Mesenchymal stem cell (in vitro differentiated cells and primary cell): ENCODE data around the gene KIAA0825.

Experiments used
- DNase-seq: peaks from one replicate; pipeline ENCODE4 v3.0.0-alpha.2; 2013
- H2AFZ ChIP-seq: one replicate; pipeline ENCODE4 v1.6.1; 2013; ENCODE audit warnings: low read depth, mild to moderate bottlenecking, control low read depth, inconsistent platforms, low read length, moderate library complexity
- H2AK5ac ChIP-seq: 2 replicates; pipeline ENCODE4 v1.6.1; 2013; ENCODE audit warnings: low read length, moderate library complexity, mild to moderate bottlenecking, inconsistent platforms; ENCODE audit not compliant: severe bottlenecking
- H2BK120ac ChIP-seq: one replicate; pipeline ENCODE4 v1.6.1; 2013; ENCODE audit warnings: low read depth, mild to moderate bottlenecking, inconsistent platforms, low read length, moderate library complexity
- H2BK12ac ChIP-seq, 2 experiments: one replicate each; pipeline ENCODE4 v1.6.1; 2013; ENCODE audit warnings: inconsistent platforms in 2 of 2, low read length in 2 of 2, mild to moderate bottlenecking in 2 of 2, moderate library complexity in 2 of 2, control low read depth in 1 of 2
- H2BK15ac ChIP-seq: one replicate; pipeline ENCODE4 v1.6.1; 2013; ENCODE audit warnings: mild to moderate bottlenecking, low read depth, inconsistent platforms; ENCODE audit not compliant: poor library complexity, severe bottlenecking
- H2BK5ac ChIP-seq: 2 replicates; pipeline ENCODE4 v1.6.1; 2013; ENCODE audit warnings: low read depth, mild to moderate bottlenecking, low read length, control low read depth, inconsistent platforms; ENCODE audit not compliant: poor library complexity, severe bottlenecking
- H3K14ac ChIP-seq, 2 experiments: one replicate each; pipeline ENCODE4 v1.6.1; 2013; ENCODE audit warnings: inconsistent platforms in 2 of 2, low read length in 2 of 2, control low read depth in 1 of 2, mild to moderate bottlenecking in 1 of 2, moderate library complexity in 1 of 2
- H3K18ac ChIP-seq, 2 experiments: one replicate each; pipeline ENCODE4 v1.6.1; 2013; ENCODE audit warnings: inconsistent platforms in 2 of 2, low read length in 2 of 2, control low read depth in 1 of 2, low read depth in 1 of 2, mild to moderate bottlenecking in 1 of 2
- H3K23ac ChIP-seq, 2 experiments: one replicate each; pipeline ENCODE4 v1.6.1; 2013; ENCODE audit warnings: inconsistent platforms in 2 of 2, low read length in 2 of 2, mild to moderate bottlenecking in 2 of 2, moderate library complexity in 2 of 2, control low read depth in 1 of 2
- H3K27ac ChIP-seq: 2 replicates; pipeline ENCODE4 v1.5.1; 2013; ENCODE audit warnings: mild to moderate bottlenecking, moderate library complexity, low read length, control low read depth, inconsistent platforms; ENCODE audit not compliant: poor library complexity, severe bottlenecking
- H3K27me3 ChIP-seq, 2 experiments: 2 replicates each; pipeline versions ENCODE4 v1.6.1 to v1.7.0; 2013; ENCODE audit warnings: low read length in 2 of 2, mild to moderate bottlenecking in 2 of 2, moderate library complexity in 2 of 2, control low read depth in 1 of 2, inconsistent platforms in 1 of 2; ENCODE audit not compliant: control insufficient read depth in 1 of 2, insufficient read depth in 1 of 2
- H3K36me3 ChIP-seq, 2 experiments: 2 replicates each; pipeline versions ENCODE4 v1.6.1 to v1.7.0; 2013; ENCODE audit warnings: low read length in 2 of 2, control low read depth in 1 of 2, inconsistent platforms in 1 of 2, low read depth in 1 of 2, mild to moderate bottlenecking in 1 of 2; ENCODE audit not compliant: insufficient read depth in 2 of 2, control insufficient read depth in 1 of 2
- H3K4ac ChIP-seq, 2 experiments: one replicate each; pipeline ENCODE4 v1.6.1; 2013; ENCODE audit warnings: inconsistent platforms in 2 of 2, low read length in 2 of 2, mild to moderate bottlenecking in 2 of 2, moderate library complexity in 2 of 2, control low read depth in 1 of 2, low read depth in 1 of 2
- H3K4me1 ChIP-seq: 2 replicates; pipeline ENCODE4 v1.6.1; 2013; ENCODE audit warnings: low read depth, low read length, control low read depth; ENCODE audit not compliant: control insufficient read depth, insufficient read depth
- H3K4me2 ChIP-seq: 2 replicates; pipeline ENCODE4 v1.6.1; 2013; ENCODE audit warnings: low read length, mild to moderate bottlenecking, inconsistent platforms; ENCODE audit not compliant: poor library complexity, severe bottlenecking
- H3K4me3 ChIP-seq, 2 experiments: 2 replicates each; pipeline versions ENCODE4 v1.5.1 to v1.7.0; 2013; ENCODE audit warnings: low read length in 2 of 2, mild to moderate bottlenecking in 2 of 2, control low read depth in 1 of 2, low read depth in 1 of 2; ENCODE audit not compliant: insufficient read depth in 1 of 2
- H3K79me1 ChIP-seq: replicated peaks from 2 replicates; pipeline ENCODE4 v1.6.1; 2013; ENCODE audit warnings: mild to moderate bottlenecking, control low read depth, low read length, inconsistent platforms; ENCODE audit not compliant: poor library complexity, severe bottlenecking
- H3K9ac ChIP-seq: 2 replicates; pipeline ENCODE4 v1.7.0; 2013; ENCODE audit warnings: mild to moderate bottlenecking, low read length, moderate library complexity
- H3K9me3 ChIP-seq: 2 replicates; pipeline ENCODE4 v1.7.0; 2013; ENCODE audit warnings: mild to moderate bottlenecking, low read length; ENCODE audit not compliant: control insufficient read depth
- H4K8ac ChIP-seq: one replicate; pipeline ENCODE4 v1.6.1; 2013; ENCODE audit warnings: inconsistent platforms, mild to moderate bottlenecking, low read length, moderate library complexity
- H4K91ac ChIP-seq: one replicate; pipeline ENCODE4 v1.6.1; 2013; ENCODE audit warnings: mild to moderate bottlenecking, low read length, inconsistent platforms
- WGBS: methylation state at CpG from one replicate; pipeline ENCODE4 v1.1.7; 2013; ENCODE audit warnings: mixed read lengths; 5-methylcytosine and 5-hydroxymethylcytosine counted together

Gene KIAA0825

DNA sequence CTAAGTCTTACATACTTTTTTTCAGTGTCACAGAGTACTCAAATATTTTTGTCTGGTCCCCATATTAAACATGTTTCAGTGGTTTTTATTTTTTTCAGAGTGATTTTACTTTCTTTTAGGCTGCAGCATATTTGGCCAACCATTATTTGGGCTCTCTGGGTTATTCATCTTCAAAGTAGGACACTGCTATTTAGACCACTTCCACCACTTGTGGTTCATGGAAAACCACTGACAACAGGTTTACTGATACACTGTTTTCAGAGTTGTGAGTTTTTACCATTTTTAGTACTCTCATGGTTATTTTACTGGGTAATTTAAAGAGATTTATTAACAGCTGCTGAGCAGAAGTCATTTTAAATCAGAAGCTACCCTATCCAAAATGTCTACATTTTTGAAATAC lies 437.6 kb downstream of the KIAA0825 start:
- no peaks in the 10 kb centered on the region for H3K79me1 ChIP-seq
- no peak overlapping the region for H3K14ac ChIP-seq
- no peak overlapping the region for H2AK5ac ChIP-seq
- H3K4me3 ChIP-seq = no peak overlapping the region
- H3K4me2 ChIP-seq = no peak overlapping the region
- H2BK12ac ChIP-seq = no peak overlapping the region
- H3K4me1 ChIP-seq = no peaks in the 10 kb centered on the region
- H3K4ac ChIP-seq = no peak overlapping the region
- H3K23ac ChIP-seq = no peak overlapping the region
- H2BK15ac ChIP-seq = no peak overlapping the region
- H2BK5ac ChIP-seq = no peak overlapping the region
- no peak overlapping the region for H2BK120ac ChIP-seq
- DNase-seq = no peak
- no peak overlapping the region for H2AFZ ChIP-seq
- no peak overlapping the region for H3K9ac ChIP-seq
- H4K8ac ChIP-seq = no peak overlapping the region
- no peak overlapping the region for H4K91ac ChIP-seq
- H3K9me3 ChIP-seq = no peaks in the 10 kb centered on the region
- H3K18ac ChIP-seq = no peak overlapping the region
- H3K27ac ChIP-seq = no peak overlapping the region
- H3K27me3 ChIP-seq = no peaks in the 10 kb centered on the region
- H3K36me3 ChIP-seq = no peaks in the 10 kb centered on the region

- Histone ChIP-seq H2AFZ (no peak overlapping the region), H3K18ac (no peak overlapping the region), H3K4me3 (no peak overlapping the region), H3K4me1 (no peaks in the 10 kb centered on the region), H3K36me3 (no peaks in the 10 kb centered on the region), H2BK5ac (no peak overlapping the region), H3K14ac (no peak overlapping the region), H3K23ac (no peak overlapping the region), H3K4me2 (no peak overlapping the region), H4K91ac (no peak overlapping the region), H2AK5ac (peak overlapping the region; percentile 85), H3K27ac (no peak overlapping the region), H2BK15ac (no peak overlapping the region), H3K4ac (no peak overlapping the region), H4K8ac (no peak overlapping the region), H3K27me3 (no peaks in the 10 kb centered on the region), H3K79me1 (no peaks in the 10 kb centered on the region), H2BK12ac (no peak overlapping the region), H3K9ac (no peak overlapping the region), H3K9me3 (no peaks in the 10 kb centered on the region), H2BK120ac (no peak overlapping the region)
- no peak for DNase-seq
- WGBS = no CpG with 5 or more reads among the region's 1 CpG
Observed at GRCh38 chr5:94175912-94176311, 442.5 kb downstream of the KIAA0825 start.

GRCh38 chr5:94174748-94175411 lies 443.5 kb downstream of the KIAA0825 start:
- Histone ChIP-seq H2BK12ac (no peak overlapping the region), H2BK5ac (no peak overlapping the region), H2BK120ac (no peak overlapping the region), H4K91ac (no peak overlapping the region), H3K4me1 (no peaks in the 10 kb centered on the region), H3K23ac (no peak overlapping the region), H3K4me3 (no peak overlapping the region), H2AFZ (no peak overlapping the region), H3K36me3 (no peaks in the 10 kb centered on the region), H3K4me2 (no peak overlapping the region), H3K27me3 (no peaks in the 10 kb centered on the region), H3K4ac (no peak overlapping the region), H3K9ac (no peak overlapping the region), H3K14ac (no peak overlapping the region), H2AK5ac (no peak overlapping the region), H3K9me3 (no peaks in the 10 kb centered on the region), H3K18ac (no peak overlapping the region), H2BK15ac (no peak overlapping the region), H4K8ac (no peak overlapping the region), H3K79me1 (no peaks in the 10 kb centered on the region), H3K27ac (peak overlapping the region; percentile 60)
- peak; percentile 44 for DNase-seq
- 20% methylated on average over 1 of the region's 2 CpGs for WGBS

GRCh38 chr5:94173100-94173499 lies 445.3 kb downstream of the KIAA0825 start:
- no CpG with 5 or more reads among the region's 1 CpG for WGBS
- H4K8ac ChIP-seq = no peak overlapping the region
- H2AK5ac ChIP-seq = no peak overlapping the region
- H3K23ac ChIP-seq = no peak overlapping the region
- no peak overlapping the region for H3K4ac ChIP-seq
- H2BK12ac ChIP-seq = no peak overlapping the region
- no peak overlapping the region for H3K9ac ChIP-seq
- no peak overlapping the region for H3K27ac ChIP-seq
- H4K91ac ChIP-seq = no peak overlapping the region
- H2BK5ac ChIP-seq = no peak overlapping the region
- H2AFZ ChIP-seq = no peak overlapping the region
- H3K9me3 ChIP-seq = no peaks in the 10 kb centered on the region
- no peaks in the 10 kb centered on the region for H3K4me1 ChIP-seq
- H2BK15ac ChIP-seq = no peak overlapping the region
- no peaks in the 10 kb centered on the region for H3K36me3 ChIP-seq
- H2BK120ac ChIP-seq = no peak overlapping the region
- H3K27me3 ChIP-seq = no peaks in the 10 kb centered on the region
- no peak overlapping the region for H3K18ac ChIP-seq
- no peaks in the 10 kb centered on the region for H3K79me1 ChIP-seq
- no peak overlapping the region for H3K4me2 ChIP-seq
- no peak overlapping the region for H3K14ac ChIP-seq
- DNase-seq = peak; percentile 13
- H3K4me3 ChIP-seq = no peak overlapping the region
